Endothelial cell of umbilical vein (primary cell): ENCODE data around the gene LRSAM1. TPM values are rescaled to one million over a fixed set of nuclear protein-coding genes. Genes with fewer than 3 reads are reported as not detected.

Experiments
- BruUV-seq: library from RNA; stranded (reverse); fragments of 400-500 nt; replicated peaks from 2 replicates; lab custom pipeline; 2021; lab: Mats Ljungman, UMichigan
- CTCF ChIA-PET: fragments of 300-600, 350-600 bp; sonication (Branson Sonifier 250); formaldehyde crosslinking; loops from one replicate; lab custom pipeline; 2021; ENCODE audit warnings: antibody characterized with exemption, inconsistent platforms; lab: Charles Lee
- POLR2A ChIA-PET: fragments of 300-600, 350-600 bp; sonication (Branson Sonifier 250); formaldehyde crosslinking; loops from one replicate; lab custom pipeline; 2021; ENCODE audit warnings: antibody characterized with exemption, inconsistent platforms; lab: Charles Lee
- DNase-seq: peaks from one replicate; pipeline ENCODE4 v3.0.0-alpha.2; 2011; ENCODE audit warnings: low read depth, low spot score
- FAIRE-seq: peaks from 2 replicates; lab custom pipeline; 2011; peaks lifted over from hg19 to GRCh38; lab: Jason Lieb, UNC
- H2AFZ ChIP-seq: 2 replicates; pipeline ENCODE4 v1.6.0; 2012; ENCODE audit warnings: low read depth, low read length, control low read depth, inconsistent platforms
- H3K27ac ChIP-seq: 2 replicates; pipeline ENCODE4 v1.5.1; 2011; ENCODE audit warnings: low read depth, mild to moderate bottlenecking, control low read depth, low read length, moderate library complexity; ENCODE audit not compliant: insufficient read depth
- H3K27me3 ChIP-seq, 2 experiments: 2 replicates each; pipeline versions ENCODE4 v1.6.0 to v1.6.1; 2011; ENCODE audit warnings: low read length in 2 of 2, mixed read lengths in 1 of 2; ENCODE audit not compliant: control insufficient read depth in 2 of 2, insufficient read depth in 2 of 2
- H3K36me3 ChIP-seq, 2 experiments: 2 replicates in 1 of 2; 3 replicates in 1 of 2; pipeline ENCODE4 v1.5.1; 2011; ENCODE audit warnings: low read length in 2 of 2, mild to moderate bottlenecking in 1 of 2, moderate library complexity in 1 of 2; ENCODE audit not compliant: control insufficient read depth in 2 of 2, insufficient read depth in 2 of 2; ENCODE audit errors: extremely low read depth in 1 of 2
- H3K4me1 ChIP-seq: 3 replicates; pipeline ENCODE4 v1.5.1; 2011; ENCODE audit warnings: mild to moderate bottlenecking, low read length; ENCODE audit not compliant: control insufficient read depth, insufficient read depth; ENCODE audit errors: extremely low read depth
- H3K4me2 ChIP-seq: 2 replicates; pipeline ENCODE4 v1.6.1; 2011; ENCODE audit warnings: low read length, control low read depth, mixed read lengths; ENCODE audit not compliant: insufficient read depth
- H3K4me3 ChIP-seq, 3 experiments: fragments of 200-600 bp in 1 of 3; sonication (generic), shearing (Covaris generic) in 1 of 3; replicated peaks in 1 of 3; 2 replicates each; pipeline ENCODE4 v1.5.1; 2011 to 2016; ENCODE audit warnings: control low read depth in 3 of 3, low read length in 3 of 3, mild to moderate bottlenecking in 2 of 3, inconsistent platforms in 1 of 3, low read depth in 1 of 3, moderate library complexity in 1 of 3; ENCODE audit not compliant: insufficient read depth in 1 of 3
- H3K79me2 ChIP-seq: 2 replicates; pipeline ENCODE4 v1.6.0; 2012; ENCODE audit warnings: low read length, inconsistent platforms; ENCODE audit not compliant: control insufficient read depth, insufficient read depth
- H3K9ac ChIP-seq: replicated peaks from 2 replicates; pipeline ENCODE3; 2011; ENCODE audit warnings: low read length, control low read depth; ENCODE audit not compliant: insufficient read depth; ENCODE audit errors: extremely low read depth
- H3K9me1 ChIP-seq: replicated peaks from 3 replicates; pipeline ENCODE4 v1.6.0; 2011; ENCODE audit warnings: mild to moderate bottlenecking, low read length; ENCODE audit not compliant: control insufficient read depth, insufficient read depth; ENCODE audit errors: extremely low read depth
- H3K9me3 ChIP-seq: replicated peaks from 2 replicates; pipeline ENCODE4 v1.5.1; 2012; ENCODE audit warnings: low read length, inconsistent platforms; ENCODE audit not compliant: control insufficient read depth, insufficient read depth
- H4K20me1 ChIP-seq: replicated peaks from 2 replicates; pipeline ENCODE3; 2011; ENCODE audit warnings: mild to moderate bottlenecking, low read length; ENCODE audit not compliant: control insufficient read depth, insufficient read depth; ENCODE audit errors: extremely low read depth
- EZH2 ChIP-seq: IDR thresholded peaks from 2 replicates; pipeline ENCODE4 v1.6.1; 2012; ENCODE audit warnings: borderline replicate concordance, low read depth, mild to moderate bottlenecking, moderate library complexity, low read length, inconsistent platforms; ENCODE audit not compliant: severe bottlenecking
- FOS ChIP-seq: IDR thresholded peaks from 2 replicates; pipeline ENCODE4 v1.6.1; 2011; ENCODE audit warnings: mild to moderate bottlenecking, low read length, moderate library complexity, borderline replicate concordance; ENCODE audit not compliant: insufficient read depth
- GATA2 ChIP-seq: IDR thresholded peaks from 2 replicates; pipeline ENCODE4 v1.7.0; 2011; ENCODE audit warnings: low read depth, mild to moderate bottlenecking, moderate library complexity, mixed read lengths, low read length; ENCODE audit not compliant: insufficient read length, insufficient read depth
- JUN ChIP-seq: IDR thresholded peaks from 2 replicates; pipeline ENCODE4 v1.6.1; 2011; ENCODE audit warnings: borderline replicate concordance, low read depth; ENCODE audit not compliant: insufficient read length, insufficient read depth
- MYC ChIP-seq: IDR thresholded peaks from one replicate; pipeline ENCODE4 v1.6.1; 2011; ENCODE audit warnings: mild to moderate bottlenecking, low read depth, low read length
- POLR2A ChIP-seq: IDR thresholded peaks from 2 replicates; pipeline ENCODE4 v1.6.1; 2012; ENCODE audit warnings: low read depth, mild to moderate bottlenecking, control low read depth, low read length
- POLR2AphosphoS5 ChIP-seq: IDR thresholded peaks from 2 replicates; pipeline ENCODE4 v1.6.1; 2012; ENCODE audit warnings: low read depth, mild to moderate bottlenecking, control low read depth, low read length, moderate library complexity; ENCODE audit not compliant: insufficient read depth
- dilution Hi-C: fragments of 300-500 bp; cut with MboI; formaldehyde crosslinking; loops from one replicate; pipeline ENCODE4 v1.15.0; 2019; ENCODE audit warnings: low sequenced_read_pairs; ENCODE audit not compliant: extremely low pct_ligation_motif_present
- intact Hi-C: fragments of 100-400 bp; cut with micrococcal nuclease; formaldehyde crosslinking; loops from one replicate; pipeline ENCODE4 v1.10.0; 2022
- polyA plus RNA-seq, 4 experiments: library from polyadenylated mRNA; depleted of rRNA in 3 of 4; stranded (reverse) in 3 of 4; unstranded in 1 of 4; fragments of >200 nt; gene quantifications; 2 replicates each; pipeline versions ENCODE4 v1.2.1 to v1.2.3, GENCODE V29; 2011 to 2012; ENCODE audit warnings: missing spikeins in 1 of 4
- total RNA-seq: library from RNA; stranded (reverse); gene quantifications from 2 replicates; pipeline ENCODE4 v1.2.3, GENCODE V29; 2021
- TF ChIP-seq, protein P1 (sequence below): IDR thresholded peaks from 2 replicates; pipeline ENCODE4 v1.6.1; 2011; ENCODE audit not compliant: insufficient read depth, insufficient read length
- TF ChIP-seq, protein P2 (sequence below), 2 donors: IDR thresholded peaks; 1 replicate in 1 of 2; 2 replicates in 1 of 2; pipeline ENCODE4 v1.5.1; 2011; ENCODE audit warnings: low read length in 2 of 2, mild to moderate bottlenecking in 2 of 2, moderate library complexity in 2 of 2, control low read depth in 1 of 2, inconsistent platforms in 1 of 2, low read depth in 1 of 2; ENCODE audit not compliant: insufficient read depth in 1 of 2; ENCODE audit errors: extremely low read depth in 1 of 2

The LRSAM1 gene
- total and polyA plus RNA-seq, 2 donors (not counting 3 experiments of a cell fraction or from before 2014, with no cell fraction given) = 10.8 to 18.9 TPM

DNA sequence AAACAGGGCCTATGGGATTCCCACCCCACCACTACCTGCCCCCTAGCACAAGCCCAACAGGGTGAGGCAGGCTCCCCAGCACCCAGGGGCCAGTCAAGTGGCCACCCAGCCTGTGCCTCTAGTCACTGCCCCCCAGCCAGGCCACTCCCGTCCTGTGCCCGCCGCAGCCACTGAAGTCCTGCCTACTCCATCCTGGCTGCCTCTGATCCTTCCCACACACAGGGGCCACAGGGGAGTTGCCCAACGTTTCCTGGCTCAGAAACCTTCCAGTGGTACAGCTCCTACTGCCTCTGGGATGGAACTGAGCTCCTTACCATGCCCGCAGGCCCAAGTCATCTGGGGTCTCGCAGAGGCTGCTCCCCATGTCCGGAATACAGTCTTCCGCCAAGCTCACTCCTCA, 90.6 kb downstream of the LRSAM1 start:
- TF ChIP-seq POLR2A = no peak
- no peak for TF ChIP-seq MYC
- TF ChIP-seq, protein P1, sequence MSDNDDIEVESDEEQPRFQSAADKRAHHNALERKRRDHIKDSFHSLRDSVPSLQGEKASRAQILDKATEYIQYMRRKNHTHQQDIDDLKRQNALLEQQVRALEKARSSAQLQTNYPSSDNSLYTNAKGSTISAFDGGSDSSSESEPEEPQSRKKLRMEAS = no peak
- no peak for TF ChIP-seq JUN
- no peak for TF ChIP-seq FOS
- TF ChIP-seq GATA2 = no peak
- no peak for TF ChIP-seq POLR2AphosphoS5
- no peak for TF ChIP-seq EZH2
- TF ChIP-seq, protein P2, sequence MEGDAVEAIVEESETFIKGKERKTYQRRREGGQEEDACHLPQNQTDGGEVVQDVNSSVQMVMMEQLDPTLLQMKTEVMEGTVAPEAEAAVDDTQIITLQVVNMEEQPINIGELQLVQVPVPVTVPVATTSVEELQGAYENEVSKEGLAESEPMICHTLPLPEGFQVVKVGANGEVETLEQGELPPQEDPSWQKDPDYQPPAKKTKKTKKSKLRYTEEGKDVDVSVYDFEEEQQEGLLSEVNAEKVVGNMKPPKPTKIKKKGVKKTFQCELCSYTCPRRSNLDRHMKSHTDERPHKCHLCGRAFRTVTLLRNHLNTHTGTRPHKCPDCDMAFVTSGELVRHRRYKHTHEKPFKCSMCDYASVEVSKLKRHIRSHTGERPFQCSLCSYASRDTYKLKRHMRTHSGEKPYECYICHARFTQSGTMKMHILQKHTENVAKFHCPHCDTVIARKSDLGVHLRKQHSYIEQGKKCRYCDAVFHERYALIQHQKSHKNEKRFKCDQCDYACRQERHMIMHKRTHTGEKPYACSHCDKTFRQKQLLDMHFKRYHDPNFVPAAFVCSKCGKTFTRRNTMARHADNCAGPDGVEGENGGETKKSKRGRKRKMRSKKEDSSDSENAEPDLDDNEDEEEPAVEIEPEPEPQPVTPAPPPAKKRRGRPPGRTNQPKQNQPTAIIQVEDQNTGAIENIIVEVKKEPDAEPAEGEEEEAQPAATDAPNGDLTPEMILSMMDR (IDR thresholded peaks at IDR 0.05; ENCODE audit: extremely low read depth in 1 of 2, insufficient read depth in 1 of 2, low read depth in 1 of 2, low read length in 2 of 2) = no peak
- H3K4me2 ChIP-seq = no peak overlapping the region
- H3K9me3 ChIP-seq = no peaks in the 10 kb centered on the region
- peak overlapping the region; percentile 18 for H3K9ac ChIP-seq
- H3K9me1 ChIP-seq = no peaks in the 10 kb centered on the region
- H3K36me3 ChIP-seq = peaks cover 0 to under 1% of the 10 kb centered on the region in 2 experiments
- no peaks in the 10 kb centered on the region for H4K20me1 ChIP-seq
- dilution Hi-C loops (no loop called here), intact Hi-C loops (no loop called here)
- no peak for FAIRE-seq
- no TSS peak for BruUV-seq
- peaks cover 52% of the 10 kb centered on the region for H3K4me1 ChIP-seq
- POLR2A ChIA-PET = no interaction called here
- H3K27ac ChIP-seq = peak overlapping the region; percentile 73
- no peak overlapping the region for H3K4me3 ChIP-seq
- H3K79me2 ChIP-seq = peaks cover 94% of the 10 kb centered on the region
- CTCF ChIA-PET = interaction anchor here (1.1 to 2.8 kb wide), 3 partner anchors 8 to 20 kb away, joined by 4 to 6 read pairs (median 5); no protein-coding TSS in a partner anchor
- H3K27me3 ChIP-seq = no peaks in the 10 kb centered on the region
- DNase-seq = no peak
- H2AFZ ChIP-seq = no peak overlapping the region
